ENCODE measurements around the gene ASIC4. TPM values are rescaled to one million over a fixed set of nuclear protein-coding genes. Genes with fewer than 3 reads are reported as not detected.

Gene ASIC4
- total and polyA plus RNA-seq, 2 donors from 2014 or later: not detected

DNA sequence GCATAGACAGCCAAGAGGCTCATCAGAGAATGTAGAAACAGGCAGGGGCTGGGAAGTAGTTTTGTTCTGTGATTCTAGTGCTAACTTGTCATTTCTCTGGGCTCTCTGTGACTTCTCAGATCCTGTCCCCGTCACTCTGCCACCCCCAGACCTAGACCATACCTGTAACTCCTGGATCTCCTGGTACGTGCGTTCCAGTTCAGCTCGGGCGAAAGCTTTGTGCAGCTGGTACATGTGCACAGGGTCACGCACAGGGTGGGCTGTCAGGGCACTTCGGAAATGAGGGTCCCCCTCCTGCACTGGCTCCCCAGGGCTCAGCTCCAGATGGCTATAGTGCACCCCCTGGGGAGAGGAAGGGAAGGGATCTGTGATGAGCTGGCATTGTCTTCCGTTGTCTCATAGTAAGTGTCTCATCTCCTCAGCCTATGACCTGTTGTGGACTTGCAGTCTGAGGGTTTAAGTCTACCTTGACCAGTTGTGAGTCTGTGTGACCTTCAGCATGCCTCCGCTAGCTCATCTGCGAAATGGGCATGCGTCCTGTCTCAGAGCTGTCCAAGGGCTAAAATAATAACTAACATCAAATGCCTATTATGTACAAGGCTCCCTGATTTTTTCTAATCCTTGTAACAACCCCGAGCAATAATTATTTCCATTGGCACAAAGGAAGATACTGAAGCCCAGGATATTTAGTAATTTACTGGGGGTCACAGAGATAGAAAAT lies 26.7 kb downstream of the ASIC4 start:
- Histone ChIP-seq H3K27me3 (ENCODE audit: control insufficient read depth, insufficient read depth, low read length) (no peaks in the 10 kb centered on the region), H3K4me3 (ENCODE audit: low read length in 3 of 3) (no peak overlapping the region), H3K9ac (ENCODE audit: low read length in 3 of 3) (no peak overlapping the region), H3K27ac (ENCODE audit: low read depth in 2 of 2, low read length in 2 of 2) (no peak overlapping the region), H3K4me1 (ENCODE audit: control insufficient read depth in 2 of 3, insufficient read depth in 2 of 3, low read depth in 1 of 3, low read length in 3 of 3) (peaks cover 4 to 18% (median 9%) of the 10 kb centered on the region in 3 donors), H3K9me3 (ENCODE audit: control insufficient read depth in 2 of 3, insufficient read depth in 1 of 3, low read length in 3 of 3) (no peaks in the 10 kb centered on the region), H3K36me3 (ENCODE audit: control insufficient read depth in 2 of 3, insufficient read depth in 3 of 3, low read length in 3 of 3) (peaks cover 0 to 8% (median 8%) of the 10 kb centered on the region in 3 donors)
- intact Hi-C loops (cut with DNase I): no loop called here
- TF ChIP-seq, protein P1, sequence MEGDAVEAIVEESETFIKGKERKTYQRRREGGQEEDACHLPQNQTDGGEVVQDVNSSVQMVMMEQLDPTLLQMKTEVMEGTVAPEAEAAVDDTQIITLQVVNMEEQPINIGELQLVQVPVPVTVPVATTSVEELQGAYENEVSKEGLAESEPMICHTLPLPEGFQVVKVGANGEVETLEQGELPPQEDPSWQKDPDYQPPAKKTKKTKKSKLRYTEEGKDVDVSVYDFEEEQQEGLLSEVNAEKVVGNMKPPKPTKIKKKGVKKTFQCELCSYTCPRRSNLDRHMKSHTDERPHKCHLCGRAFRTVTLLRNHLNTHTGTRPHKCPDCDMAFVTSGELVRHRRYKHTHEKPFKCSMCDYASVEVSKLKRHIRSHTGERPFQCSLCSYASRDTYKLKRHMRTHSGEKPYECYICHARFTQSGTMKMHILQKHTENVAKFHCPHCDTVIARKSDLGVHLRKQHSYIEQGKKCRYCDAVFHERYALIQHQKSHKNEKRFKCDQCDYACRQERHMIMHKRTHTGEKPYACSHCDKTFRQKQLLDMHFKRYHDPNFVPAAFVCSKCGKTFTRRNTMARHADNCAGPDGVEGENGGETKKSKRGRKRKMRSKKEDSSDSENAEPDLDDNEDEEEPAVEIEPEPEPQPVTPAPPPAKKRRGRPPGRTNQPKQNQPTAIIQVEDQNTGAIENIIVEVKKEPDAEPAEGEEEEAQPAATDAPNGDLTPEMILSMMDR (IDR thresholded peaks at IDR 0.05; ENCODE audit: borderline replicate concordance, extremely low read depth, insufficient read depth): no peak
- FAIRE-seq (no peak), DNase-seq (no peak)

DNA sequence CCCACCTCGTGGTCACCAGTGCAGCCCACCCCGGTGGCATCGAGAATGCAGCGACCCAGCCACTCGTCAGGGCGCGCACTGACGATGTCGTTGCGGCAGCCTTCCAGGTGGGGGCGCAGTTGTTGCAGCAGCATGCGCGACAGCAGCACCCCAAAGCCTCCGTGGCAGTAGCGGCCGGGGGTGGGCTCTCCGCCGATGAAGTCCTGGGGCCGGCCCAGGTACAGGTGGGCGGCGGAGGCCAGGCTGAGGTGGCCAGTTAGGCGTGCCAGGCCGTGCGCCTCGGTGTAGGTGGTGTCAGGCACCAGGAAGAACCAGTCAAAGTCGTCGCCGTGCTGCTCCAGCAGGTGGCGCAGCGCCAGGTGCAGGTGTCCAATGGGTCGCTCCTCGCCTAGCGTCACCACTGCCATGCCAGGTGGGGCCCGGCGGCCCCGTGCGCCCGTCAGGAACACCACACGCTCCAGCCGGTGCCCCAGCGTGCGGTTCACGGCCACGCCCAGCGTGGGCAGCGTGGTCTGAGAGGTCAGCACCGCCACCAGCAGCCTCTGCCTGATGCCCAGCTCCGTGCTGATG lies 27.4 kb downstream of the ASIC4 start:
- peak; percentile 89 to 95 (median 92) for DNase-seq
- Histone ChIP-seq H3K36me3 (ENCODE audit: control insufficient read depth in 2 of 3, insufficient read depth in 3 of 3, low read length in 3 of 3) (peaks cover 0 to 8% (median 8%) of the 10 kb centered on the region in 3 donors), H3K4me1 (ENCODE audit: control insufficient read depth in 2 of 3, insufficient read depth in 2 of 3, low read depth in 1 of 3, low read length in 3 of 3) (peaks cover 4 to 18% (median 9%) of the 10 kb centered on the region in 3 donors), H3K27ac (ENCODE audit: low read depth in 2 of 2, low read length in 2 of 2) (no peak overlapping the region), H3K9me3 (ENCODE audit: control insufficient read depth in 2 of 3, insufficient read depth in 1 of 3, low read length in 3 of 3) (no peaks in the 10 kb centered on the region), H3K4me3 (ENCODE audit: low read length in 3 of 3) (peak overlapping the region in 2 of 3 donors; percentile 15 to 72), H3K9ac (ENCODE audit: low read length in 3 of 3) (no peak overlapping the region), H3K27me3 (ENCODE audit: control insufficient read depth, insufficient read depth, low read length) (no peaks in the 10 kb centered on the region)
- FAIRE-seq: no peak
- TF ChIP-seq, protein P1 (IDR thresholded peaks at IDR 0.05; ENCODE audit: borderline replicate concordance, extremely low read depth, insufficient read depth): peak; percentile 82
- intact Hi-C loops (cut with DNase I): no loop called here

DNA sequence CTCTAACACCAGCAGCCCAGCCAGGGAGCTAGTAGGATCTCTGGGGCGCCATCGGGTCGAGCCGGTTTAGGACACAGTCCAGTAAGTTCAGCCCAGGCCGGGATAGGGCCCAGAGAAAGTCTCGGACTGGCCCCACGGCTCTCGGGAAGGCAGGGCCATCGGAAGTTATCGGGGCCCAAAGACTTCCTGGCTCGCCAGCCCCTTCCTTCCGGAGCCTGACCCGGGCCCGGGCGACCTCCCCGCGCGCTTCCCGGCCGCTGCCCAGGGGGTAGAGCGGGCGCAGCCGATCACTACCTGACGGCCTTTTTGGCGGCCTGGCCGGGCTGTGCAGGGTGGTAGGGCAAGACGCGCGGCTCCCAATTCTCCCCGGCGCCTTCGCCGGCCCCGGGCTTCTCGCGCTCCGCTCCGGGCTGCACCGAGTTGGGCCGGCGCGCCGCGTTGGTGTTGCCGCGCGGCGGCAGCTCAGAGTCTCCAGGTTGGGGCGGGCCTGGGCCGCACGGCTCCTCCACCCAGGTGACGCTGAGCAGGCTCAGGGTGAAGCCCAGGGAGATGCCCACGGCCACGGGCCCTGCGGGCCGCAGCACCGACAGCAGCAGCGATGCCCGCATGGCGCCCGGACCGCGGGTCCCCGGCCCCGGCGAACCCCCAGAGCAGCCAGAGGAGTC lies 28.8 kb downstream of the ASIC4 start:
- DNase-seq: peak in 3 of 5 donors; percentile 30 to 71 (median 61)

More for the DNA sequence above, 28.8 kb downstream of the ASIC4 start:
- H3K4me3 ChIP-seq (ENCODE audit: low read length in 3 of 3): peak overlapping the region; percentile 50 to 72 (median 66)
- intact Hi-C loops (cut with DNase I): no loop called here
- peak overlapping the region; percentile 79 to 83 for H3K27ac ChIP-seq (ENCODE audit: low read depth in 2 of 2, low read length in 2 of 2)
- peaks cover 0 to 8% (median 8%) of the 10 kb centered on the region in 3 donors for H3K36me3 ChIP-seq (ENCODE audit: control insufficient read depth in 2 of 3, insufficient read depth in 3 of 3, low read length in 3 of 3)
- peak overlapping the region; percentile 36 to 63 (median 59) for H3K9ac ChIP-seq (ENCODE audit: low read length in 3 of 3)
- H3K27me3 ChIP-seq (ENCODE audit: control insufficient read depth, insufficient read depth, low read length): no peaks in the 10 kb centered on the region
- no peak for FAIRE-seq
- peaks cover 4 to 18% (median 9%) of the 10 kb centered on the region in 3 donors for H3K4me1 ChIP-seq (ENCODE audit: control insufficient read depth in 2 of 3, insufficient read depth in 2 of 3, low read depth in 1 of 3, low read length in 3 of 3)
- no peaks in the 10 kb centered on the region for H3K9me3 ChIP-seq (ENCODE audit: control insufficient read depth in 2 of 3, insufficient read depth in 1 of 3, low read length in 3 of 3)
- TF ChIP-seq, protein P1 (IDR thresholded peaks at IDR 0.05; ENCODE audit: borderline replicate concordance, extremely low read depth, insufficient read depth): no peak
